ENCODE measurements around the gene MYEF2.

MYEF2 gene

DNA sequence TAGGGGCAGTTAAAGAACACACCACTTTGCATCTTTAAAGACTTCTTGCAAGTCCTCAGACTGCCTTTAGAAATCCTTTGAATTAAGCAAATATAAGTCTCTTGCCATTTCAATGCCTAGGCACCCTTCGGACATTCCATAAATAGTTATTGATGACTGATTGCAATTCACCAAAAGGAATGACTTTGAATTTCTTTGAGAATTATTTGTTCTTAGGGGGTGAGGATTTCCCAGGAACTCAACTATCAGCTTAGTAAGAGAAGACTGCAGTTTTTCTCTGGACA is 495 bp upstream of the MYEF2 start:
- no peaks in the 10 kb centered on the region for H3K36me3 ChIP-seq (ENCODE audit: insufficient read depth, low read length)
- H3F3A ChIP-seq (ENCODE audit: low read depth): no peaks in the 10 kb centered on the region
- peaks cover 43% of the 10 kb centered on the region for H3K79me2 ChIP-seq (ENCODE audit: insufficient read depth, low read length)
- no peaks in the 10 kb centered on the region for H3K9me2 ChIP-seq (replicated peaks; ENCODE audit: low read depth, low read length)
- no peak for TF ChIP-seq EZH2phosphoT487 (IDR thresholded peaks at IDR 0.05; ENCODE audit: borderline replicate concordance)
- TF ChIP-seq, protein P1, sequence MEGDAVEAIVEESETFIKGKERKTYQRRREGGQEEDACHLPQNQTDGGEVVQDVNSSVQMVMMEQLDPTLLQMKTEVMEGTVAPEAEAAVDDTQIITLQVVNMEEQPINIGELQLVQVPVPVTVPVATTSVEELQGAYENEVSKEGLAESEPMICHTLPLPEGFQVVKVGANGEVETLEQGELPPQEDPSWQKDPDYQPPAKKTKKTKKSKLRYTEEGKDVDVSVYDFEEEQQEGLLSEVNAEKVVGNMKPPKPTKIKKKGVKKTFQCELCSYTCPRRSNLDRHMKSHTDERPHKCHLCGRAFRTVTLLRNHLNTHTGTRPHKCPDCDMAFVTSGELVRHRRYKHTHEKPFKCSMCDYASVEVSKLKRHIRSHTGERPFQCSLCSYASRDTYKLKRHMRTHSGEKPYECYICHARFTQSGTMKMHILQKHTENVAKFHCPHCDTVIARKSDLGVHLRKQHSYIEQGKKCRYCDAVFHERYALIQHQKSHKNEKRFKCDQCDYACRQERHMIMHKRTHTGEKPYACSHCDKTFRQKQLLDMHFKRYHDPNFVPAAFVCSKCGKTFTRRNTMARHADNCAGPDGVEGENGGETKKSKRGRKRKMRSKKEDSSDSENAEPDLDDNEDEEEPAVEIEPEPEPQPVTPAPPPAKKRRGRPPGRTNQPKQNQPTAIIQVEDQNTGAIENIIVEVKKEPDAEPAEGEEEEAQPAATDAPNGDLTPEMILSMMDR (conservative IDR thresholded peaks at IDR 0.05; ENCODE audit: low read length): no peak
- H3K9ac ChIP-seq (ENCODE audit: low read depth, low read length, poor library complexity, severe bottlenecking): peak overlapping the region; percentile 92
- peaks cover 28% of the 10 kb centered on the region for H3K4me1 ChIP-seq (ENCODE audit: insufficient read depth, low read length, poor library complexity, severe bottlenecking)
- peak overlapping the region; percentile 99 for H2AFZ ChIP-seq (ENCODE audit: low read length)
- H3K27me3 ChIP-seq (ENCODE audit: insufficient read depth, low read length, poor library complexity, severe bottlenecking): no peaks in the 10 kb centered on the region
- peak overlapping the region; percentile 90 for H3K4me3 ChIP-seq (ENCODE audit: low read length, poor library complexity, severe bottlenecking)
- H4K20me1 ChIP-seq (ENCODE audit: insufficient read depth, low read length, poor library complexity, severe bottlenecking): peaks cover 38% of the 10 kb centered on the region
- no peaks in the 10 kb centered on the region for H3K9me3 ChIP-seq (ENCODE audit: insufficient read depth, low read depth, low read length)
- peak overlapping the region; percentile 97 for H3K4me2 ChIP-seq (ENCODE audit: low read depth, low read length, poor library complexity, severe bottlenecking)

DNA sequence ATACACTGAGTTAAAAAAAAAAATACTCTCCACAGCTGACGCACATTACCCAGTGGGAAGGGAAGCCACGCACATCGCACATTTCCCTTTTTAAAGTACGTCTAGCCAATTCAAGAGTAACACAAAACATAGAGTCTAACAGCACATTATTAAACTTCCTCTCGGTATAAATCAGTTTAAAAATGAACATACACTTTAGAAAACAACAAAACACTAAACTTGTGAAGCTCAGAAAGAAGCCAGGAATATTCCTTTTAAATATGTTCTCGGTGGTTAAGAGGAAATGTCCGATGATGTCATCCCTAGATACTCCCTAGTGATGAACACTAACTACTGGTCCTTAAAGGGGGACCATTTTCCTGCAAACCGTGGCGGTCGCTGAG is 721 bp downstream of the MYEF2 start:
- Histone ChIP-seq H3K9me3 (ENCODE audit: insufficient read depth, low read depth, low read length) (0 out of 2 replicates have a peak, but pooled peaks cover 6% of the 10 kb centered on the region), H3K9ac (ENCODE audit: low read depth, low read length, poor library complexity, severe bottlenecking) (peak overlapping the region; percentile 92), H3K4me1 (ENCODE audit: insufficient read depth, low read length, poor library complexity, severe bottlenecking) (peaks cover 33% of the 10 kb centered on the region), H3K4me3 (ENCODE audit: low read length, poor library complexity, severe bottlenecking) (peak overlapping the region; percentile 90), H3K79me2 (ENCODE audit: insufficient read depth, low read length) (peaks cover 55% of the 10 kb centered on the region), H3K36me3 (ENCODE audit: insufficient read depth, low read length) (no peaks in the 10 kb centered on the region), H3K4me2 (ENCODE audit: low read depth, low read length, poor library complexity, severe bottlenecking) (peak overlapping the region; percentile 97), H3K9me2 (replicated peaks; ENCODE audit: low read depth, low read length) (no peaks in the 10 kb centered on the region), H2AFZ (ENCODE audit: low read length) (peak overlapping the region; percentile 99), H4K20me1 (ENCODE audit: insufficient read depth, low read length, poor library complexity, severe bottlenecking) (peaks cover 50% of the 10 kb centered on the region), H3K27me3 (ENCODE audit: insufficient read depth, low read length, poor library complexity, severe bottlenecking) (no peaks in the 10 kb centered on the region), H3F3A (ENCODE audit: low read depth) (no peaks in the 10 kb centered on the region)
- TF ChIP-seq, protein P1 (conservative IDR thresholded peaks at IDR 0.05; ENCODE audit: low read length): no peak
- TF ChIP-seq EZH2phosphoT487 (IDR thresholded peaks at IDR 0.05; ENCODE audit: borderline replicate concordance): no peak

DNA sequence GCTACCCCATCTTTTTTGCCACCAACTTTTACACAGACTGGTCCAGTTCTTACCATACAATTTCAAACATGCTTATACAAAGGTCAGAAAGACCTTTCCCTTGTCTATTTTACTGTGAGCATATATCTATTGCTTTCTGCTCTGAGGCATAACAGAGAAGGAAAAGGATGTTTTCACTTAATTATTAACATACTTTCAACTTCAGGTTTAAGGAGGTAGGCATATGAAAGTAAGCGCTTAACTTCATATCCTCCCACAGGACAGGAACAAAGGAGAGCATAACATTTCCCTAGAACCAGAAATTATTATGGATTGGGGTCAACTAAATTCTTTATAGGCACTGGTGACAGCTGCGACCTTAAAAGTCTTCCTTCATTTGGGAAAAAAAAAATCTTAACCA is 1.1 kb downstream of the MYEF2 start:
- H3K79me2 ChIP-seq (ENCODE audit: insufficient read depth, low read length): peaks cover 59% of the 10 kb centered on the region
- no peaks in the 10 kb centered on the region for H3K9me2 ChIP-seq (replicated peaks; ENCODE audit: low read depth, low read length)
- H3K27me3 ChIP-seq (ENCODE audit: insufficient read depth, low read length, poor library complexity, severe bottlenecking): no peaks in the 10 kb centered on the region
- peaks cover 50% of the 10 kb centered on the region for H4K20me1 ChIP-seq (ENCODE audit: insufficient read depth, low read length, poor library complexity, severe bottlenecking)
- H3K9me3 ChIP-seq (ENCODE audit: insufficient read depth, low read depth, low read length): 0 out of 2 replicates have a peak, but pooled peaks cover 6% of the 10 kb centered on the region
- peaks cover 33% of the 10 kb centered on the region for H3K4me1 ChIP-seq (ENCODE audit: insufficient read depth, low read length, poor library complexity, severe bottlenecking)
- no peak for TF ChIP-seq EZH2phosphoT487 (IDR thresholded peaks at IDR 0.05; ENCODE audit: borderline replicate concordance)
- TF ChIP-seq, protein P1 (conservative IDR thresholded peaks at IDR 0.05; ENCODE audit: low read length): no peak
- H3K36me3 ChIP-seq (ENCODE audit: insufficient read depth, low read length): no peaks in the 10 kb centered on the region
- peak overlapping the region; percentile 97 for H3K4me2 ChIP-seq (ENCODE audit: low read depth, low read length, poor library complexity, severe bottlenecking)
- peak overlapping the region; percentile 92 for H3K9ac ChIP-seq (ENCODE audit: low read depth, low read length, poor library complexity, severe bottlenecking)
- H3K4me3 ChIP-seq (ENCODE audit: low read length, poor library complexity, severe bottlenecking): peak overlapping the region; percentile 90
- H3F3A ChIP-seq (ENCODE audit: low read depth): no peaks in the 10 kb centered on the region
- peak overlapping the region; percentile 99; the same call in 1 of the 2 replicates for H2AFZ ChIP-seq (ENCODE audit: low read length)

Measured in Loucy (cell line).